SK-N-SH (cell line): ENCODE results near the gene PBX1. TPM values are rescaled to one million over a fixed set of nuclear protein-coding genes. Genes with fewer than 3 reads are reported as not detected.

Source experiments
- CTCF ChIA-PET: fragments of 300-600, 350-600 bp; formaldehyde crosslinking; extraction: SDS; loops from one replicate; lab custom pipeline; 2021; lab: Yijun Ruan, JAX
- POLR2A ChIA-PET: fragments of 350-600 bp; sonication (Branson Sonifier 250); formaldehyde crosslinking; extraction: SDS; loops from one replicate; lab custom pipeline; 2020; ENCODE audit warnings: antibody characterized with exemption, inconsistent platforms; lab: Yijun Ruan, JAX
- DNase-seq: peaks from one replicate; pipeline ENCODE4 v3.0.0; 2012
- H2AFZ ChIP-seq: fragments of 200-600 bp; sonication (generic); 2 replicates; pipeline ENCODE4 v1.8.1; 2016; ENCODE audit warnings: antibody characterized with exemption, mild to moderate bottlenecking, low read depth
- H3F3A ChIP-seq: fragments of 200-600 bp; sonication (generic); replicated peaks from 2 replicates; pipeline ENCODE3; 2016; ENCODE audit warnings: antibody characterized with exemption, mild to moderate bottlenecking; ENCODE audit not compliant: insufficient read depth
- H3K27ac ChIP-seq, 2 experiments: fragments of 200-500 bp in 1 of 2; fragments of 200-600 bp in 1 of 2; sonication (Bioruptor generic) in 1 of 2; sonication (generic), shearing (Covaris generic) in 1 of 2; 2 replicates each; pipeline versions ENCODE4 v1.5.1 to v1.6.1; 2014 to 2016; ENCODE audit warnings: low read depth in 2 of 2, inconsistent platforms in 1 of 2, low read length in 1 of 2, mild to moderate bottlenecking in 1 of 2, mixed read lengths in 1 of 2
- H3K27me3 ChIP-seq: fragments of 200-600 bp; sonication (generic), shearing (Covaris generic); 2 replicates; pipeline ENCODE4 v1.6.1; 2016; ENCODE audit warnings: mixed run types; ENCODE audit not compliant: insufficient read depth
- H3K36me3 ChIP-seq, 2 experiments: fragments of 200-500 bp in 1 of 2; fragments of 200-600 bp in 1 of 2; sonication (Bioruptor generic) in 1 of 2; sonication (generic) in 1 of 2; replicated peaks in 1 of 2; 2 replicates each; pipeline versions ENCODE3 to v1.5.1; 2014 to 2016; ENCODE audit warnings: low read length in 1 of 2, mild to moderate bottlenecking in 1 of 2; ENCODE audit not compliant: insufficient read depth in 2 of 2, control insufficient read depth in 1 of 2
- H3K4me1 ChIP-seq, 2 experiments: fragments of 200-500 bp in 1 of 2; fragments of 200-600 bp in 1 of 2; sonication (Bioruptor generic) in 1 of 2; sonication (generic), shearing (Covaris generic) in 1 of 2; 2 replicates each; pipeline versions ENCODE4 v1.5.1 to v1.6.1; 2014 to 2016; ENCODE audit warnings: low read depth in 1 of 2, low read length in 1 of 2, mixed run types in 1 of 2; ENCODE audit not compliant: insufficient read depth in 2 of 2, control insufficient read depth in 1 of 2
- H3K4me2 ChIP-seq: fragments of 200-600 bp; sonication (generic), shearing (Covaris generic); 2 replicates; pipeline ENCODE4 v1.6.1; 2017; ENCODE audit warnings: mixed run types
- H3K4me3 ChIP-seq, 2 experiments: fragments of 200-500 bp in 1 of 2; fragments of 200-600 bp in 1 of 2; sonication (Bioruptor generic) in 1 of 2; sonication (generic), shearing (Covaris generic) in 1 of 2; 2 replicates each; pipeline versions ENCODE4 v1.5.1 to v1.8.1; 2014 to 2016; ENCODE audit warnings: low read depth in 2 of 2, inconsistent platforms in 1 of 2, low read length in 1 of 2, mild to moderate bottlenecking in 1 of 2, mixed read lengths in 1 of 2, moderate library complexity in 1 of 2
- H3K79me2 ChIP-seq: fragments of 200-600 bp; sonication (generic); 2 replicates; pipeline ENCODE4 v1.8.1; 2017; ENCODE audit warnings: mild to moderate bottlenecking; ENCODE audit not compliant: insufficient read depth
- H3K9ac ChIP-seq: fragments of 200-600 bp; sonication (generic); 2 replicates; pipeline ENCODE4 v1.6.1; 2017; ENCODE audit warnings: mixed run types
- H3K9me2 ChIP-seq: fragments of 200-600 bp; sonication (generic); 2 replicates; pipeline ENCODE4 v1.6.1; 2017; ENCODE audit warnings: mixed run types
- H3K9me3 ChIP-seq: fragments of 200-600 bp; sonication (generic); 2 replicates; pipeline ENCODE4 v1.6.1; 2017; ENCODE audit warnings: mixed run types, mild to moderate bottlenecking, moderate library complexity
- H4K20me1 ChIP-seq: fragments of 200-600 bp; sonication (generic); 2 replicates; pipeline ENCODE4 v1.6.1; 2017; ENCODE audit warnings: mild to moderate bottlenecking, mixed run types; ENCODE audit not compliant: insufficient read depth
- CHD2 ChIP-seq: fragments of 150-350 bp; IDR thresholded peaks from 2 replicates; pipeline ENCODE4 v1.6.1; 2018; ENCODE audit warnings: low read length; ENCODE audit not compliant: partially characterized antibody
- ELF1 ChIP-seq: IDR thresholded peaks from 2 replicates; pipeline ENCODE4 v1.4.0; 2012
- FOXJ3 ChIP-seq: sonication (generic); formaldehyde crosslinking; IDR thresholded peaks from 2 replicates; pipeline ENCODE4 v1.5.1; 2020; ENCODE audit warnings: mild to moderate bottlenecking, missing genetic modification reagents
- FOXM1 ChIP-seq: IDR thresholded peaks from 2 replicates; pipeline ENCODE4 v1.4.0; 2012; ENCODE audit warnings: low read depth, mild to moderate bottlenecking
- GABPA ChIP-seq: IDR thresholded peaks from 2 replicates; pipeline ENCODE4 v1.4.0; 2012; ENCODE audit warnings: low read depth, mild to moderate bottlenecking
- GATA2 ChIP-seq: sonication (generic); formaldehyde crosslinking; IDR thresholded peaks from 2 replicates; pipeline ENCODE4 v1.5.0; 2020; ENCODE audit warnings: mild to moderate bottlenecking, missing genetic modification reagents
- JUND ChIP-seq: IDR thresholded peaks from 2 replicates; pipeline ENCODE4 v1.4.0; 2012
- MEF2A ChIP-seq: IDR thresholded peaks from 2 replicates; pipeline ENCODE4 v1.4.0; 2012; ENCODE audit warnings: low read depth, borderline replicate concordance
- MXI1 ChIP-seq: IDR thresholded peaks from 2 replicates; pipeline ENCODE4 v1.6.1; 2012; ENCODE audit warnings: mild to moderate bottlenecking, low read depth, low read length, improper control_type of control experiment
- POLR2AphosphoS5 ChIP-seq: IDR thresholded peaks from 2 replicates; pipeline ENCODE4 v1.6.1; 2012; ENCODE audit warnings: low read depth, low read length
- RAD21 ChIP-seq: IDR thresholded peaks from 2 replicates; pipeline ENCODE4 v1.6.1; 2012; ENCODE audit warnings: mild to moderate bottlenecking, low read length
- RCOR1 ChIP-seq: fragments of 150-350 bp; IDR thresholded peaks from 2 replicates; pipeline ENCODE4 v1.6.1; 2017; ENCODE audit warnings: antibody characterized with exemption, low read length
- RFX5 ChIP-seq: IDR thresholded peaks from 2 replicates; pipeline ENCODE4 v1.6.1; 2012; ENCODE audit warnings: mild to moderate bottlenecking, improper control_type of control experiment, low read length
- USF1 ChIP-seq: IDR thresholded peaks from 2 replicates; pipeline ENCODE4 v1.4.0; 2012; ENCODE audit warnings: low read depth, borderline replicate concordance
- YY1 ChIP-seq: IDR thresholded peaks from 2 replicates; pipeline ENCODE4 v1.4.0; 2012; ENCODE audit warnings: low read depth, mild to moderate bottlenecking
- WGBS: methylation state at CpG from one replicate; pipeline ENCODE4 v1.1.6; 2017; ENCODE audit warnings: low lambda C conversion rate; 5-methylcytosine and 5-hydroxymethylcytosine counted together
- polyA plus RNA-seq, 3 experiments: library from polyadenylated mRNA; depleted of rRNA; stranded (reverse); fragments of >200 nt; gene quantifications; 2 replicates each; pipeline ENCODE4 v1.2.3, GENCODE V29; 2012

PBX1 gene
- polyA plus RNA-seq, 1 of the 3 experiments (the other 2 are of a cell fraction) = 27.0 TPM

GRCh38 chr1:164880199-164880598 lies 321.2 kb downstream of the PBX1 start:
- H3K36me3 ChIP-seq = no peaks in the 10 kb centered on the region
- no peaks in the 10 kb centered on the region for H4K20me1 ChIP-seq
- ChIA-PET CTCF (interaction anchor here (1.0 kb wide), 1 partner anchor 29 kb away, joined by 3 read pairs; no protein-coding TSS in a partner anchor), POLR2A (no interaction called here)
- H3F3A ChIP-seq = no peaks in the 10 kb centered on the region
- H3K27ac ChIP-seq = no peak overlapping the region
- H3K27me3 ChIP-seq = no peaks in the 10 kb centered on the region
- WGBS = 38% methylated on average over 3 of the region's 3 CpGs
- TF ChIP-seq GABPA (no peak), FOXM1 (no peak), POLR2AphosphoS5 (no peak), USF1 (no peak), RCOR1 (no peak), CHD2 (no peak), JUND (no peak), MEF2A (no peak), FOXJ3 (CRISPR knock-in tag) (no peak), RFX5 (no peak), YY1 (no peak), MXI1 (no peak), ELF1 (no peak)
- H3K79me2 ChIP-seq = no peaks in the 10 kb centered on the region
- H3K4me2 ChIP-seq = no peak overlapping the region
- DNase-seq = no peak
- peaks cover 0 to 7% of the 10 kb centered on the region in 2 experiments; a peak in 1 of 4 replicates for H3K4me1 ChIP-seq
- H3K9me2 ChIP-seq = no peaks in the 10 kb centered on the region
- no peak overlapping the region for H2AFZ ChIP-seq
- no peak overlapping the region for H3K4me3 ChIP-seq
- no peak overlapping the region for H3K9ac ChIP-seq
- H3K9me3 ChIP-seq = no peaks in the 10 kb centered on the region

GRCh38 chr1:164880644-164881043 lies 321.7 kb downstream of the PBX1 start:
- CTCF ChIA-PET = no interaction called here
- no peak overlapping the region for H3K4me2 ChIP-seq
- H3K4me1 ChIP-seq = peaks cover 0 to 7% of the 10 kb centered on the region in 2 experiments; a peak in 2 of 4 replicates
- no peaks in the 10 kb centered on the region for H3K79me2 ChIP-seq
- H3K9ac ChIP-seq = no peak overlapping the region
- H4K20me1 ChIP-seq = no peaks in the 10 kb centered on the region
- TF ChIP-seq GATA2 (CRISPR knock-in tag) (peak; percentile 60), RAD21 (no peak)
- no peak overlapping the region for H3K4me3 ChIP-seq
- DNase-seq = peak; percentile 8
- H3K27ac ChIP-seq = no peak overlapping the region
- POLR2A ChIA-PET = no interaction called here
- no peaks in the 10 kb centered on the region for H3K9me2 ChIP-seq
- no peaks in the 10 kb centered on the region for H3F3A ChIP-seq
- H3K36me3 ChIP-seq = no peaks in the 10 kb centered on the region
- no peaks in the 10 kb centered on the region for H3K27me3 ChIP-seq
- WGBS = 21% methylated on average over 2 of the region's 2 CpGs
- H3K9me3 ChIP-seq = no peaks in the 10 kb centered on the region
- no peak overlapping the region for H2AFZ ChIP-seq
